Astrocyte (in vitro differentiated cells and primary cell): ENCODE results near the gene IFT88.

Source experiments
- EZH2 ChIP-seq: IDR thresholded peaks from 2 replicates; pipeline ENCODE4 v1.6.1; 2012; ENCODE audit warnings: mild to moderate bottlenecking, low read length, inconsistent platforms; ENCODE audit not compliant: insufficient read depth
- TF ChIP-seq, protein P1 (sequence below): IDR thresholded peaks from 2 replicates; pipeline ENCODE4 v1.5.1; 2011; ENCODE audit warnings: low read depth, mild to moderate bottlenecking, inconsistent platforms, low read length, moderate library complexity; ENCODE audit not compliant: insufficient read depth

DNA sequence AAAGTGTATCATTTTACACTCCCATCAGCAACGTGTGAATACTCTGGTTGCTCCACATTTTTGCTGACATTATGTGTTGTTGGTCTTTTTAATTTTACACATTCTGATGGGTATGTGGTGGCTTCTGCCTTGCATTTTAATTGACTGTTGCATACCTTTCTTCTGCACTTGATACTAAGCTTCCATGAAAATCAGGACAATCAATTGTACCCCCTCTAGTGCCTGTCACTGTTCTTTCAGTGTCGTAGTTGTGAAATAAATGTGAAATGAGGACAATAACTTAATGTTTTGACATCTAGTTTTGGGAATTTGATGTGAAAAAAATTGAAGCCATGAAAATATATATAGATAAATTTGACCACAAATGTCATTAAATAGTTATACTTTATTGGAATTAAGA lies 6.7 kb downstream of the IFT88 start:
- TF ChIP-seq, protein P1, sequence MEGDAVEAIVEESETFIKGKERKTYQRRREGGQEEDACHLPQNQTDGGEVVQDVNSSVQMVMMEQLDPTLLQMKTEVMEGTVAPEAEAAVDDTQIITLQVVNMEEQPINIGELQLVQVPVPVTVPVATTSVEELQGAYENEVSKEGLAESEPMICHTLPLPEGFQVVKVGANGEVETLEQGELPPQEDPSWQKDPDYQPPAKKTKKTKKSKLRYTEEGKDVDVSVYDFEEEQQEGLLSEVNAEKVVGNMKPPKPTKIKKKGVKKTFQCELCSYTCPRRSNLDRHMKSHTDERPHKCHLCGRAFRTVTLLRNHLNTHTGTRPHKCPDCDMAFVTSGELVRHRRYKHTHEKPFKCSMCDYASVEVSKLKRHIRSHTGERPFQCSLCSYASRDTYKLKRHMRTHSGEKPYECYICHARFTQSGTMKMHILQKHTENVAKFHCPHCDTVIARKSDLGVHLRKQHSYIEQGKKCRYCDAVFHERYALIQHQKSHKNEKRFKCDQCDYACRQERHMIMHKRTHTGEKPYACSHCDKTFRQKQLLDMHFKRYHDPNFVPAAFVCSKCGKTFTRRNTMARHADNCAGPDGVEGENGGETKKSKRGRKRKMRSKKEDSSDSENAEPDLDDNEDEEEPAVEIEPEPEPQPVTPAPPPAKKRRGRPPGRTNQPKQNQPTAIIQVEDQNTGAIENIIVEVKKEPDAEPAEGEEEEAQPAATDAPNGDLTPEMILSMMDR, result no peak
- no peak for TF ChIP-seq EZH2
